ENCODE measurements around the gene BPTF. TPM values are rescaled to one million over a fixed set of nuclear protein-coding genes. Genes with fewer than 3 reads are reported as not detected.

The BPTF gene
- total and polyA plus RNA-seq, 2 of the 13 experiments (the other 11 are each of a cell fraction or from before 2014, with no cell fraction given), result 43.5 to 66.1 TPM

DNA sequence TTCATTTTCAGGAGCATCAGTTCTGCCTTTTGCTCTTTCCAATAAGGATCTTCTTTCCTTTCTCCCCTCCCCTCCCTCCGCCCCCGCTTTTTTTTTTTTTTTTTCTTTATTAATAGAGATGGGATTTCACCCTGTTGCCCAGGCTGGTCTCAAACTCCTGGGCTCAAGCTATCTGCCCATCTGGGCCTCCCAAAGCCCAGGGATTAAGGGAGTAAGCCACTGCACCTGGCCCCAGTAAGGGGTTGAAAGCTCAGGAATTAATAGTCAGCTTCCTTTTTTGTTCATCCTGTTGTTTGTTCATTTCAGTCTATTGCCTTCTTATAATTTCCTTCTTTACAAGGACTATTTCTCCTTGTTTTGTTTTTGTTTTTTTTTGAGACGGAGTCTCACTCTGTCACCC, 178.9 kb downstream of the BPTF start:
- no peaks in the 10 kb centered on the region for H3K9me3 ChIP-seq (ENCODE audit: low read length)
- no peaks in the 10 kb centered on the region for H3K79me2 ChIP-seq (ENCODE audit: insufficient read depth, low read length)
- intact Hi-C loops (cut with micrococcal nuclease; ENCODE audit: unreplicated experiment) (no loop called here), in situ Hi-C loops (cut with HindIII; ENCODE audit: extremely low pct_ligation_motif_present, low pct_unique_long_range_greater_than_20kb) (no loop called here)
- TF ChIP-seq, protein P1, sequence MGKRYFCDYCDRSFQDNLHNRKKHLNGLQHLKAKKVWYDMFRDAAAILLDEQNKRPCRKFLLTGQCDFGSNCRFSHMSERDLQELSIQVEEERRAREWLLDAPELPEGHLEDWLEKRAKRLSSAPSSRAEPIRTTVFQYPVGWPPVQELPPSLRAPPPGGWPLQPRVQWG (CRISPR knock-in tag; IDR thresholded peaks at IDR 0.05; ENCODE audit: borderline replicate concordance, low read depth), result no peak
- TF ChIP-seq, protein P2, sequence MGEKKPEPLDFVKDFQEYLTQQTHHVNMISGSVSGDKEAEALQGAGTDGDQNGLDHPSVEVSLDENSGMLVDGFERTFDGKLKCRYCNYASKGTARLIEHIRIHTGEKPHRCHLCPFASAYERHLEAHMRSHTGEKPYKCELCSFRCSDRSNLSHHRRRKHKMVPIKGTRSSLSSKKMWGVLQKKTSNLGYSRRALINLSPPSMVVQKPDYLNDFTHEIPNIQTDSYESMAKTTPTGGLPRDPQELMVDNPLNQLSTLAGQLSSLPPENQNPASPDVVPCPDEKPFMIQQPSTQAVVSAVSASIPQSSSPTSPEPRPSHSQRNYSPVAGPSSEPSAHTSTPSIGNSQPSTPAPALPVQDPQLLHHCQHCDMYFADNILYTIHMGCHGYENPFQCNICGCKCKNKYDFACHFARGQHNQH (CRISPR knock-in tag; IDR thresholded peaks at IDR 0.05), result no peak
- TF ChIP-seq ZNF713 (CRISPR knock-in tag; IDR thresholded peaks at IDR 0.05) (no peak), ZNF558 (CRISPR knock-in tag; IDR thresholded peaks at IDR 0.05; ENCODE audit: borderline replicate concordance) (no peak), GFI1 (CRISPR knock-in tag; IDR thresholded peaks at IDR 0.05; ENCODE audit: borderline replicate concordance) (no peak), HIVEP1 (CRISPR knock-in tag; IDR thresholded peaks at IDR 0.05) (no peak), ONECUT2 (CRISPR knock-in tag; IDR thresholded peaks at IDR 0.05) (no peak), KDM2A (CRISPR knock-in tag; IDR thresholded peaks at IDR 0.05; ENCODE audit: borderline replicate concordance, low read depth) (no peak), CAMTA2 (CRISPR knock-in tag; IDR thresholded peaks at IDR 0.05; ENCODE audit: borderline replicate concordance) (no peak), NR2C2 (CRISPR knock-in tag; IDR thresholded peaks at IDR 0.05; ENCODE audit: borderline replicate concordance) (no peak), SUZ12 (IDR thresholded peaks at IDR 0.05; ENCODE audit: low read depth, low read length) (no peak), HES4 (CRISPR knock-in tag; IDR thresholded peaks at IDR 0.05; ENCODE audit: borderline replicate concordance) (no peak), ZC3H13 (CRISPR knock-in tag; IDR thresholded peaks at IDR 0.05) (no peak)
- TF ChIP-seq, protein P3, sequence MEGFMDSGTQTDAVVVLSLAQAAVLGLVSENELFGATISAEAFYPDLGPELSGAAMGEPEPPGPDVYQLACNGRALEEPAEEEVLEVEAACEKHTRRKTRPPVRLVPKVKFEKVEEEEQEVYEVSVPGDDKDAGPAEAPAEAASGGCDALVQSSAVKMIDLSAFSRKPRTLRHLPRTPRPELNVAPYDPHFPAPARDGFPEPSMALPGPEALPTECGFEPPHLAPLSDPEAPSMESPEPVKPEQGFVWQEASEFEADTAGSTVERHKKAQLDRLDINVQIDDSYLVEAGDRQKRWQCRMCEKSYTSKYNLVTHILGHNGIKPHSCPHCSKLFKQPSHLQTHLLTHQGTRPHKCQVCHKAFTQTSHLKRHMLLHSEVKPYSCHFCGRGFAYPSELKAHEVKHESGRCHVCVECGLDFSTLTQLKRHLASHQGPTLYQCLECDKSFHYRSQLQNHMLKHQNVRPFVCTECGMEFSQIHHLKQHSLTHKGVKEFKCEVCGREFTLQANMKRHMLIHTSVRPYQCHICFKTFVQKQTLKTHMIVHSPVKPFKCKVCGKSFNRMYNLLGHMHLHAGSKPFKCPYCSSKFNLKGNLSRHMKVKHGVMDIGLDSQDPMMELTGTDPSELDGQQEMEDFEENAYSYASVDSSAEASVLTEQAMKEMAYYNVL (CRISPR knock-in tag; IDR thresholded peaks at IDR 0.05; ENCODE audit: borderline replicate concordance), result no peak
- no peak overlapping the region for H2AFZ ChIP-seq (ENCODE audit: low read length)
- DNase-seq (ENCODE audit: low spot score) (no peak), ATAC-seq (no peak), FAIRE-seq (no peak)
- CTCF ChIA-PET (ENCODE audit: low intra/inter-chr PET ratio, low total read pairs), result no interaction called here
- H3K4me1 ChIP-seq (ENCODE audit: insufficient read depth, low read length), result no peaks in the 10 kb centered on the region
- no peaks in the 10 kb centered on the region for H4K20me1 ChIP-seq (ENCODE audit: insufficient read depth, low read length)
- no peak overlapping the region for H3K9ac ChIP-seq (ENCODE audit: insufficient read depth, low read depth, low read length)
- POLR2A ChIA-PET, result no interaction called here
- no peak overlapping the region for H3K4me3 ChIP-seq (replicated peaks in 1 of 3; ENCODE audit: insufficient read depth in 1 of 3, low read depth in 2 of 3, low read length in 3 of 3)
- BruUV-seq (replicated peaks), result no TSS peak
- no peaks in the 10 kb centered on the region for H3K27me3 ChIP-seq (ENCODE audit: control insufficient read depth in 1 of 2, insufficient read depth in 2 of 2, low read length in 2 of 2)
- WGBS (ENCODE audit: low lambda C conversion rate), result 72% methylated on average over 3 of the region's 3 CpGs
- H3K27ac ChIP-seq (ENCODE audit: extremely low read length, insufficient read depth, low read length), result no peak overlapping the region
- no peaks in the 10 kb centered on the region for H3K36me3 ChIP-seq (replicated peaks in 1 of 2; ENCODE audit: control insufficient read depth in 1 of 2, insufficient read depth in 2 of 2, low read length in 2 of 2)
- no peak overlapping the region for H3K4me2 ChIP-seq (ENCODE audit: low read depth, low read length)

All from HepG2 (cell line).